SIG-M5 treated with dmso at 0.1 percent for 504 hours (cell line): ENCODE data around the gene AOC3.
"Not testable (repeated sequence)": the region's sequence is repeated elsewhere in the genome, so short reads cannot be mapped to it uniquely, and the experiment has no call there.

ENCODE experiments used
- DNase-seq: peaks from one replicate; lab custom pipeline; 2025; ENCODE audit not compliant: unreplicated experiment; lab: John Stamatoyannopoulos, UW

Gene AOC3

GRCh38 chr17:42844761-42845555, 6.0 kb upstream of the AOC3 start:
- DNase-seq, result no peak

DNA sequence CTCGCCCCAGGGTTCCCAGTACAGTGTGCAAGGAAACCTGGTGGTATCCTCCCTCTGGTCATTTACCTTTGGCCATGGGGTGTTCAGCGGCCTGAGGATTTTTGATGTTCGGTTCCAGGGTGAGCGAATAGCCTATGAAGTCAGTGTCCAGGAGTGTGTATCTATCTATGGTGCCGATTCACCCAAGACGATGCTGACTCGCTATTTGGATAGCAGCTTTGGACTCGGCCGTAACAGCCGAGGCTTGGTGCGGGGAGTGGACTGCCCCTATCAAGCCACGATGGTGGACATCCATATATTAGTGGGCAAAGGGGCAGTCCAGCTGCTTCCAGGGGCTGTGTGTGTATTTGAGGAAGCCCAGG, 5.5 kb upstream of the AOC3 start:
- DNase-seq, result no peak

DNA sequence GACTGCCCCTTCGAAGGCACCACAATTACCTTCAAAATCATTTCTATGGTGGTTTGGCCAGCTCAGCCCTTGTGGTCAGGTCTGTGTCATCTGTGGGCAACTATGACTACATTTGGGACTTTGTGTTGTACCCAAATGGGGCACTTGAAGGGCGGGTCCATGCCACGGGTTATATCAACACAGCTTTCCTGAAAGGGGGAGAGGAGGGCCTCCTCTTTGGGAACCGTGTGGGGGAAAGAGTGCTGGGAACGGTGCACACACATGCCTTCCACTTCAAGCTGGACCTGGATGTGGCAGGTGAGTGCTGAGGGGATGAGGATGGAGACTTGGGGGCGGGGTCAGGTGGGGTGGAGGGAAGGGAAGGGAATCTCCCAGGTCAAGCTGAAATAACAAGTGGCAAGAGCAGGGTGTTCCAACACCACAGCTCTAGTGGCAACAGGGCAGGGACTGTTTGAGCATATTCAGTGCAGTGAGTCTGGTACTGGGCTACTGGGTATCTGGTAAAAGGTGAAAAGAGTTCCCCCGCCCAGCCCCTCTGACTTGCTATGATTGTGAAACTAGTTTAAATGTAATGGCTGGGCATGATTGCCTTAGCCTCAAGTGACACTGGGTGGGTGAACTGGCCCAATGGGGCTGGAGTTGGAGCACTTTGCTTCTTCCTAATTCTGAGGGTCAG, 4.9 kb upstream of the AOC3 start:
- DNase-seq, result no peak

- DNase-seq, result no peak
Observed at GRCh38 chr17:42846594-42847280, 4.3 kb upstream of the AOC3 start.

DNA sequence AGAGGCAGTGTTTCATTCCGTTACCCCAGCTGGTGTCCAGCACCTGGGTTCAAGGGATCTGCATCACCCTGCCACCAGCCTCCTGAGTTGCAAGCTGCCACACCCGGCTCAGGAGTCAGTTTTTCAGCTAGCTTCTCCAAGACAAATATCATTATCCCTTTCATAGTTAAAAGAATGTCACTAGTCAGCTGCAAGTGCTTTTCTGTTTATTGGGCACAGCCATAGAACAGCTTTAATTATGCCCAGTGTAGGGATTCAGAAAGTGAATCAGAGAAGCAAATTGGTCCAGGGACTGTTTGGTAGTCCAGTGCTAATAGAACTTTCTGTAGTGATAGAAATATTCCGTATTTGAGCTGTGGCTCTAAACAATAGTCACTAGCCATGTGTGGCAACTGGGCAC, 2.9 kb upstream of the AOC3 start:
- no peak for DNase-seq

GRCh38 chr17:42849031-42849430, 2.0 kb upstream of the AOC3 start:
- DNase-seq, result no peak

DNA sequence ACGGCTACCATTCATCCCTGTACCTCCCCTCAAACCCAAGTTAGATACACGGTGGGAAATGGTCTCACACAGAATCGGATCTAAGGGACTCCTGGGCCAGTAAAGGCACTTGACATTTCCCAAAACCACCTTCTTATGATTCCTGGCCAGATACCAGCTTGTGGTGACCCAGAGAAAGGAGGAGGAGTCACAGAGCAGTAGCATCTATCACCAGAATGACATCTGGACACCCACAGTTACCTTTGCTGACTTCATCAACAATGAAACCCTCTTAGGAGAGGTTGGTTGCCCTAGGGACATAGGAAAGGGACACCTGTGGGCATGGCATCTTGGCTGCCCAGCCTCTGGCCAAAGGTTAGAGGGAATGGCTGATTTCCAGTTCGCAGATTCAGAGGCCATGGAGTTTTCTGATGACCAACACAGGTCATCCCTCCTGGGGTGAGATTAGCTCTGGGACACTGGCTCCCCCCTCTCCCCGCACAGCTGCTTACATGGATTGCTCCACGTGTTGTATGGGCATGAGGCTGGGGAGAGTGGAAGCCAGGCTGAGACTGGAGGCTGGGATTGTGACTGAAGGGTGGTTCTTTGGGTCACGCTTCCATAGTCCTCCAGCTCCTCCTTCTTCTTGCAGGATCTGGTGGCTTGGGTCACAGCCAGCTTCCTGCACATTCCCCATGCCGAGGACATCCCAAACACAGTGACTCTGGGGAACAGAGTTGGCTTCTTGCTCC, 1.4 kb upstream of the AOC3 start:
- DNase-seq, result no peak

DNA sequence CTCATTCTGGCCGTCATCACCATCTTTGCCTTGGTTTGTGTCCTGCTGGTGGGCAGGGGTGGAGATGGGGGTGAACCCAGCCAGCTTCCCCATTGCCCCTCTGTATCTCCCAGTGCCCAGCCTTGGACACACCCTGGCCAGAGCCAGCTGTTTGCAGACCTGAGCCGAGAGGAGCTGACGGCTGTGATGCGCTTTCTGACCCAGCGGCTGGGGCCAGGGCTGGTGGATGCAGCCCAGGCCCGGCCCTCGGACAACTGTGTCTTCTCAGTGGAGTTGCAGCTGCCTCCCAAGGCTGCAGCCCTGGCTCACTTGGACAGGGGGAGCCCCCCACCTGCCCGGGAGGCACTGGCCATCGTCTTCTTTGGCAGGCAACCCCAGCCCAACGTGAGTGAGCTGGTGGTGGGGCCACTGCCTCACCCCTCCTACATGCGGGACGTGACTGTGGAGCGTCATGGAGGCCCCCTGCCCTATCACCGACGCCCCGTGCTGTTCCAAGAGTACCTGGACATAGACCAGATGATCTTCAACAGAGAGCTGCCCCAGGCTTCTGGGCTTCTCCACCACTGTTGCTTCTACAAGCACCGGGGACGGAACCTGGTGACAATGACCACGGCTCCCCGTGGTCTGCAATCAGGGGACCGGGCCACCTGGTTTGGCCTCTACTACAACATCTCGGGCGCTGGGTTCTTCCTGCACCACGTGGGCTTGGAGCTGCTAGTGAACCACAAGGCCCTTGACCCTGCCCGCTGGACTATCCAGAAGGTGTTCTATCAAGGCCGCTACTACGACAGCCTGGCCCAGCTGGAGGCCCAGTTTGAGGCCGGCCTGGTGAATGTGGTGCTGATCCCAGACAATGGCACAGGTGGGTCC, 607 bp downstream of the AOC3 start:
- DNase-seq, result not testable (repeated sequence)

- no peak for DNase-seq
Observed at GRCh38 chr17:42852351-42852750, 1.4 kb downstream of the AOC3 start.

- no peak for DNase-seq
Observed at GRCh38 chr17:42853004-42853403, 2.0 kb downstream of the AOC3 start.

GRCh38 chr17:42853597-42853967, 2.6 kb downstream of the AOC3 start:
- no peak for DNase-seq

DNA sequence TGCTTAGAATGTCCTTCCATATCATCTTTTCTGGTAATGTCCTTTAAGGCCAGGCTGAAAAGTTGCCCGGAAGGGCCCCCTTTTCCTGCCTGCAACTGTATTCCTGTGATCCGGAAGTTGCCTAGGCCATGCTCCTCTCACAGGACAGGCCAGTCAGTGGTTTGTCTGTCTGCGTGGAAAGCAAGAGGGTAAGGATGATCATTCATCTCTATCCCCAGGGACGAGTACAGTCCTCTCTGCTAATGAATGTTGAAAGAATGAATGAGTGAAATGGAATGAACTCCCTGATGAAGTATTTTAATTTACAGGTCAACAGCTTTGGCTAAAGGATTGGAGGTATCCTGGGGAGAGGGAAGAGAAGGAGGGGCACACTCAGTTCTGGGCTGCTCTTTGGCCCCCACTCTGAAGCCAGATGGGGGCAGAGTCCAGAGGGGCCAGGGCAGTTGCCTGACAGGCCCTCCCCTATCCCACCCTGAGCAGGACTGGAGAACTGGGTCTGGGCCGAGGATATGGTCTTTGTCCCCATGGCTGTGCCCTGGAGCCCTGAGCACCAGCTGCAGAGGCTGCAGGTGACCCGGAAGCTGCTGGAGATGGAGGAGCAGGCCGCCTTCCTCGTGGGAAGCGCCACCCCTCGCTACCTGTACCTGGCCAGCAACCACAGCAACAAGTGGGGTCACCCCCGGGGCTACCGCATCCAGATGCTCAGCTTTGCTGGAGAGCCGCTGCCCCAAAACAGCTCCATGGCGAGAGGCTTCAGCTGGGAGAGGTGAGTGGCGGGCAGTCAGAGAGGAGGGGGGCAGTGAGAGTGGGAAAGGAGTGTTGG, 3.2 kb downstream of the AOC3 start:
- DNase-seq, result no peak

DNA sequence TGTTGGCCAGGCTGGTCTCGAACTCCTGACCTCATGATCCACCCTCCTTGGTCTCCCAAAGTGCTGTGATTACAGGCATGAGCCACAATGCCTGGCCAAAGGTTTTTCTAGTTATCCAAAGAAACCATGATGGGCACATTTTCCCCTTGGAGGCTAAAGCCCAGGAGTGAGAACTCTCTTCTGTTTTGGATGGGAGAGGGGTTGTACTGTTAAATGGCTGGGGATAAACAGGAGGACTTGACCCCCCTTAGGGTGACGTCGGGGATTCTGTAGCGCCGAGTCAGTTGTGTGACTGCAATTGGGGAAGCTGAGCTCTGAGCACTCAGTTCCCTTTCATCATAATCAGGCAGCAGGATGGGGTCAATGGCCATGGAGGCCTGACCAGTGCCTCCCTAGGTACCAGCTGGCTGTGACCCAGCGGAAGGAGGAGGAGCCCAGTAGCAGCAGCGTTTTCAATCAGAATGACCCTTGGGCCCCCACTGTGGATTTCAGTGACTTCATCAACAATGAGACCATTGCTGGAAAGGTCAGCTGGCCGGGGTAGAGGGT, 4.1 kb downstream of the AOC3 start:
- no peak for DNase-seq

GRCh38 chr17:42856093-42856492, 5.1 kb downstream of the AOC3 start:
- not testable (repeated sequence) for DNase-seq

DNA sequence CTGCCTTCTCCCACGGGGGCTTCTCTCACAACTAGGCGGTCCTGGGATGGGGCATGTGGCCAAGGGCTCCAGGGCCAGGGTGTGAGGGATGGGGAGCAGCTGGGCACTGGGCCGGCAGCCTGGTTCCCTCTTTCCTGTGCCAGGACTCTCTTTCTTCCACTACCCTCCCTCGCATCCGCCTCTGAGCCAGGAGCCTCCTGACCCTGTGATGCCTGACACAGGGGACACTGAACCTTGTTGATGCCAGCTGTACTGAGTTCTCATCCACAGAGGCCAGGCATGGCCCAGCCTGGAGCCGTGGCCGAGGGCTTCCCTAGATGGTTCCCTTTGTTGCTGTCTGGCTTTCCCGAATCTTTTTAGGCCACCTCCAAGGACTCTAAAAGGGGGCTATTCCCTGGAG, 5.5 kb downstream of the AOC3 start:
- DNase-seq, result not testable (repeated sequence)

- DNase-seq, result no peak
Observed at GRCh38 chr17:42857389-42857788, 6.4 kb downstream of the AOC3 start.

GRCh38 chr17:42865638-42866094, 14.7 kb downstream of the AOC3 start:
- DNase-seq, result no peak

GRCh38 chr17:42866216-42866615, 15.2 kb downstream of the AOC3 start:
- DNase-seq, result no peak
